SK-N-SH (cell line): ENCODE results near the gene EDA. TPM values are rescaled to one million over a fixed set of nuclear protein-coding genes. Genes with fewer than 3 reads are reported as not detected.

ENCODE experiments used
- CTCF ChIA-PET: fragments of 300-600, 350-600 bp; formaldehyde crosslinking; extraction: SDS; loops from one replicate; lab custom pipeline; 2021; lab: Yijun Ruan, JAX
- POLR2A ChIA-PET: fragments of 350-600 bp; sonication (Branson Sonifier 250); formaldehyde crosslinking; extraction: SDS; loops from one replicate; lab custom pipeline; 2020; ENCODE audit warnings: antibody characterized with exemption, inconsistent platforms; lab: Yijun Ruan, JAX
- DNase-seq: peaks from one replicate; pipeline ENCODE4 v3.0.0; 2012
- H2AFZ ChIP-seq: fragments of 200-600 bp; sonication (generic); 2 replicates; pipeline ENCODE4 v1.8.1; 2016; ENCODE audit warnings: antibody characterized with exemption, mild to moderate bottlenecking, low read depth
- H3F3A ChIP-seq: fragments of 200-600 bp; sonication (generic); replicated peaks from 2 replicates; pipeline ENCODE3; 2016; ENCODE audit warnings: antibody characterized with exemption, mild to moderate bottlenecking; ENCODE audit not compliant: insufficient read depth
- H3K27ac ChIP-seq, 2 experiments: fragments of 200-500 bp in 1 of 2; fragments of 200-600 bp in 1 of 2; sonication (Bioruptor generic) in 1 of 2; sonication (generic), shearing (Covaris generic) in 1 of 2; 2 replicates each; pipeline versions ENCODE4 v1.5.1 to v1.6.1; 2014 to 2016; ENCODE audit warnings: low read depth in 2 of 2, inconsistent platforms in 1 of 2, low read length in 1 of 2, mild to moderate bottlenecking in 1 of 2, mixed read lengths in 1 of 2
- H3K27me3 ChIP-seq: fragments of 200-600 bp; sonication (generic), shearing (Covaris generic); 2 replicates; pipeline ENCODE4 v1.6.1; 2016; ENCODE audit warnings: mixed run types; ENCODE audit not compliant: insufficient read depth
- H3K36me3 ChIP-seq, 2 experiments: fragments of 200-500 bp in 1 of 2; fragments of 200-600 bp in 1 of 2; sonication (Bioruptor generic) in 1 of 2; sonication (generic) in 1 of 2; replicated peaks in 1 of 2; 2 replicates each; pipeline versions ENCODE3 to v1.5.1; 2014 to 2016; ENCODE audit warnings: low read length in 1 of 2, mild to moderate bottlenecking in 1 of 2; ENCODE audit not compliant: insufficient read depth in 2 of 2, control insufficient read depth in 1 of 2
- H3K4me1 ChIP-seq, 2 experiments: fragments of 200-500 bp in 1 of 2; fragments of 200-600 bp in 1 of 2; sonication (Bioruptor generic) in 1 of 2; sonication (generic), shearing (Covaris generic) in 1 of 2; 2 replicates each; pipeline versions ENCODE4 v1.5.1 to v1.6.1; 2014 to 2016; ENCODE audit warnings: low read depth in 1 of 2, low read length in 1 of 2, mixed run types in 1 of 2; ENCODE audit not compliant: insufficient read depth in 2 of 2, control insufficient read depth in 1 of 2
- H3K4me2 ChIP-seq: fragments of 200-600 bp; sonication (generic), shearing (Covaris generic); 2 replicates; pipeline ENCODE4 v1.6.1; 2017; ENCODE audit warnings: mixed run types
- H3K4me3 ChIP-seq, 2 experiments: fragments of 200-500 bp in 1 of 2; fragments of 200-600 bp in 1 of 2; sonication (Bioruptor generic) in 1 of 2; sonication (generic), shearing (Covaris generic) in 1 of 2; 2 replicates each; pipeline versions ENCODE4 v1.5.1 to v1.8.1; 2014 to 2016; ENCODE audit warnings: low read depth in 2 of 2, inconsistent platforms in 1 of 2, low read length in 1 of 2, mild to moderate bottlenecking in 1 of 2, mixed read lengths in 1 of 2, moderate library complexity in 1 of 2
- H3K79me2 ChIP-seq: fragments of 200-600 bp; sonication (generic); 2 replicates; pipeline ENCODE4 v1.8.1; 2017; ENCODE audit warnings: mild to moderate bottlenecking; ENCODE audit not compliant: insufficient read depth
- H3K9ac ChIP-seq: fragments of 200-600 bp; sonication (generic); 2 replicates; pipeline ENCODE4 v1.6.1; 2017; ENCODE audit warnings: mixed run types
- H3K9me2 ChIP-seq: fragments of 200-600 bp; sonication (generic); 2 replicates; pipeline ENCODE4 v1.6.1; 2017; ENCODE audit warnings: mixed run types
- H3K9me3 ChIP-seq: fragments of 200-600 bp; sonication (generic); 2 replicates; pipeline ENCODE4 v1.6.1; 2017; ENCODE audit warnings: mixed run types, mild to moderate bottlenecking, moderate library complexity
- H4K20me1 ChIP-seq: fragments of 200-600 bp; sonication (generic); 2 replicates; pipeline ENCODE4 v1.6.1; 2017; ENCODE audit warnings: mild to moderate bottlenecking, mixed run types; ENCODE audit not compliant: insufficient read depth
- CHD2 ChIP-seq: fragments of 150-350 bp; IDR thresholded peaks from 2 replicates; pipeline ENCODE4 v1.6.1; 2018; ENCODE audit warnings: low read length; ENCODE audit not compliant: partially characterized antibody
- CTCF ChIP-seq: fragments of 200-600 bp; sonication (generic); IDR thresholded peaks from 2 replicates; pipeline ENCODE4 v1.6.1; 2017; ENCODE audit warnings: antibody characterized with exemption, mild to moderate bottlenecking, moderate library complexity
- FOSL2 ChIP-seq: IDR thresholded peaks from 2 replicates; pipeline ENCODE4 v1.4.0; 2012; ENCODE audit warnings: low read depth, mild to moderate bottlenecking, moderate library complexity, borderline replicate concordance
- FOXM1 ChIP-seq: IDR thresholded peaks from 2 replicates; pipeline ENCODE4 v1.4.0; 2012; ENCODE audit warnings: low read depth, mild to moderate bottlenecking
- GABPA ChIP-seq: IDR thresholded peaks from 2 replicates; pipeline ENCODE4 v1.4.0; 2012; ENCODE audit warnings: low read depth, mild to moderate bottlenecking
- GATA2 ChIP-seq: sonication (generic); formaldehyde crosslinking; IDR thresholded peaks from 2 replicates; pipeline ENCODE4 v1.5.0; 2020; ENCODE audit warnings: mild to moderate bottlenecking, missing genetic modification reagents
- IRF3 ChIP-seq: fragments of 150-350 bp; IDR thresholded peaks from 2 replicates; pipeline ENCODE4 v1.6.1; 2016; ENCODE audit warnings: mild to moderate bottlenecking, low read depth, low read length
- JUND ChIP-seq: IDR thresholded peaks from 2 replicates; pipeline ENCODE4 v1.4.0; 2012
- MXI1 ChIP-seq: IDR thresholded peaks from 2 replicates; pipeline ENCODE4 v1.6.1; 2012; ENCODE audit warnings: mild to moderate bottlenecking, low read depth, low read length, improper control_type of control experiment
- NFIC ChIP-seq: IDR thresholded peaks from 2 replicates; pipeline ENCODE4 v1.4.0; 2012; ENCODE audit warnings: borderline replicate concordance
- POLR2AphosphoS5 ChIP-seq: IDR thresholded peaks from 2 replicates; pipeline ENCODE4 v1.6.1; 2012; ENCODE audit warnings: low read depth, low read length
- RFX5 ChIP-seq: IDR thresholded peaks from 2 replicates; pipeline ENCODE4 v1.6.1; 2012; ENCODE audit warnings: mild to moderate bottlenecking, improper control_type of control experiment, low read length
- RXRA ChIP-seq: IDR thresholded peaks from 2 replicates; pipeline ENCODE4 v1.4.0; 2012; ENCODE audit warnings: low read depth, mild to moderate bottlenecking, borderline replicate concordance
- SMC3 ChIP-seq: IDR thresholded peaks from 2 replicates; pipeline ENCODE4 v1.6.1; 2012; ENCODE audit warnings: low read depth, low read length, improper control_type of control experiment
- TAF1 ChIP-seq: IDR thresholded peaks from 2 replicates; pipeline ENCODE4 v1.6.1; 2012; ENCODE audit warnings: low read depth, mild to moderate bottlenecking, low read length, moderate library complexity, borderline replicate concordance
- TCF12 ChIP-seq: IDR thresholded peaks from 2 replicates; pipeline ENCODE4 v1.4.0; 2012
- TEAD4 ChIP-seq: IDR thresholded peaks from 2 replicates; pipeline ENCODE4 v1.4.0; 2012; ENCODE audit warnings: mild to moderate bottlenecking, borderline replicate concordance; ENCODE audit not compliant: insufficient read depth
- USF1 ChIP-seq: IDR thresholded peaks from 2 replicates; pipeline ENCODE4 v1.4.0; 2012; ENCODE audit warnings: low read depth, borderline replicate concordance
- USF2 ChIP-seq: fragments of 150-350 bp; IDR thresholded peaks from 2 replicates; pipeline ENCODE4 v1.6.1; 2017; ENCODE audit warnings: antibody characterized with exemption, low read length, low read depth, borderline replicate concordance
- WGBS: methylation state at CpG from one replicate; pipeline ENCODE4 v1.1.6; 2017; ENCODE audit warnings: low lambda C conversion rate; 5-methylcytosine and 5-hydroxymethylcytosine counted together
- polyA plus RNA-seq, 3 experiments: library from polyadenylated mRNA; depleted of rRNA; stranded (reverse); fragments of >200 nt; gene quantifications; 2 replicates each; pipeline ENCODE4 v1.2.3, GENCODE V29; 2012

Gene EDA
- polyA plus RNA-seq, 1 of the 3 experiments (the other 2 are of a cell fraction): 0.02 TPM

- 40% methylated on average over 2 of the region's 9 CpGs for WGBS
- TF ChIP-seq CTCF: no peak
- TF ChIP-seq MXI1: no peak
- no peak for TF ChIP-seq TEAD4
- TF ChIP-seq FOXM1: no peak
- TF ChIP-seq POLR2AphosphoS5: no peak
- no peak for TF ChIP-seq NFIC
- no peak for TF ChIP-seq FOSL2
- TF ChIP-seq CHD2: no peak
- no peak for TF ChIP-seq TAF1
- TF ChIP-seq USF2: no peak
- TF ChIP-seq RXRA: no peak
- TF ChIP-seq IRF3: no peak
- TF ChIP-seq RFX5: no peak
- no peak for TF ChIP-seq SMC3
- no peak for TF ChIP-seq TCF12
- no peak for TF ChIP-seq JUND
- TF ChIP-seq GATA2 (CRISPR knock-in tag): no peak
- TF ChIP-seq USF1: no peak
- TF ChIP-seq GABPA: no peak
These were observed 427.8 kb downstream of the EDA start for GRCh38 chrX:70043685-70044084.

More at GRCh38 chrX:70043685-70044084, 427.8 kb downstream of the EDA start:
- no peaks in the 10 kb centered on the region for H3K9me2 ChIP-seq
- POLR2A ChIA-PET: no interaction called here
- no peak overlapping the region for H3K4me3 ChIP-seq
- no peak overlapping the region for H3K27ac ChIP-seq
- H3K27me3 ChIP-seq: no peaks in the 10 kb centered on the region
- H3K4me2 ChIP-seq: no peak overlapping the region
- no peaks in the 10 kb centered on the region for H4K20me1 ChIP-seq
- CTCF ChIA-PET: interaction anchor here (5.8 kb wide), 1 partner anchor 12 kb away, joined by 47 read pairs; no protein-coding TSS in a partner anchor
- no peak overlapping the region for H2AFZ ChIP-seq
- H3F3A ChIP-seq: peaks cover 9% of the 10 kb centered on the region
- H3K36me3 ChIP-seq: no peaks in the 10 kb centered on the region
- no peak overlapping the region for H3K9ac ChIP-seq
- no peak for DNase-seq
- no peaks in the 10 kb centered on the region for H3K79me2 ChIP-seq
- H3K4me1 ChIP-seq: no peaks in the 10 kb centered on the region
- H3K9me3 ChIP-seq: no peaks in the 10 kb centered on the region
